Measurements from ENCODE around the gene TP73.
"Not testable (repeated sequence)": the region's sequence is repeated elsewhere in the genome, so short reads cannot be mapped to it uniquely, and the experiment has no call there.

The TP73 gene

DNA sequence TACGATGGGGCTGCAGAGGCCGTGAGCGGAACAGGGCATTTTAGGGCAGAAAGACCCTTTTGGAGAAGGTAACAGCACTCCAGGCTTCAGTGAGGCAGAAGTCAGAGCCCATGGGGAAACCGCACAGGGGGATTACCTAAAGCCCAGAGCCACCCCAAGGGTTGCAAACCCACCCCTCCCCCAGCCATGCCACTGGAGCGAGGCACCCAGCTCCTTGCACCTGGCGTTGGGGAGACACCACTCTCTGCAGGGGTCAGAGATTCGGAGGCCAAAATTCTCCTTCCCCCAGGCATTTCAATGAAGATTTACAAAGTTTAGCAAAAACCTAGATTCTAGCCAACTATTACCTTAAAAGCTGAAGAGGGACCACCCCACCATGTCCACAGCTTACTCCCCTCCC, 61.5 kb downstream of the TP73 start:
- Mint-ChIP-seq H3K27me3 (ENCODE audit: low read depth) (no peaks in the 10 kb centered on the region), H3K4me3 (no peak overlapping the region), H3K9me3 (no peaks in the 10 kb centered on the region)

DNA sequence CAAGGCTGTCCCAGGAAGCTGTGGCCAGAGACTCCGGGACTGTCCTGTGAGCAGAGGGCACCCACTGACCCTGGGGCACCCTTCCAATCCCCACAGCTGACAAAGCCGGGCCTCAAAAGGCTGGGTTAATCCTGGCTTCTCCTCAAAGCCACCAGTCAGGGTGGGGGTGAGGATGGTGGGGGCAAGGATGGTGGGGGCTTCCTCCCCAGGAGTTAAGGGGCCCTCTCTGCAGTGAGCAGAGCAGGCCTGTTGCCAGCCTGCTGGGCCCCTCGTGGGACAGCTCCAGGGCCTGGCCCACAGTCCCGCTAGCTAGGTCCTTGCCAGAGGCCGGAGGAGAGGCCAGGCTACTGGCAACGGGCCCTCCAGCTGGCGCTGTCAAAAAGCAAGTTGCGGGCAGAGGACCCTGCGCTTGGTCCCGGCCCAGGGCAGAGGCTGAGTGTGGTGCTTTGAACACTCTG, 62.0 kb downstream of the TP73 start:
- H3K4me3 Mint-ChIP-seq, result no peak overlapping the region
- H3K27ac Mint-ChIP-seq, result no peak overlapping the region
- H3K36me3 Mint-ChIP-seq (ENCODE audit: low read depth), result no peaks in the 10 kb centered on the region
- H3K9me3 Mint-ChIP-seq, result no peaks in the 10 kb centered on the region
- H3K4me1 Mint-ChIP-seq (ENCODE audit: low read depth), result no peaks in the 10 kb centered on the region
- no peaks in the 10 kb centered on the region for H3K27me3 Mint-ChIP-seq (ENCODE audit: low read depth)

More for the DNA sequence above, 61.5 kb downstream of the TP73 start:
- Mint-ChIP-seq H3K27ac (no peak overlapping the region), H3K36me3 (ENCODE audit: low read depth) (no peaks in the 10 kb centered on the region), H3K4me1 (ENCODE audit: low read depth) (no peaks in the 10 kb centered on the region)

DNA sequence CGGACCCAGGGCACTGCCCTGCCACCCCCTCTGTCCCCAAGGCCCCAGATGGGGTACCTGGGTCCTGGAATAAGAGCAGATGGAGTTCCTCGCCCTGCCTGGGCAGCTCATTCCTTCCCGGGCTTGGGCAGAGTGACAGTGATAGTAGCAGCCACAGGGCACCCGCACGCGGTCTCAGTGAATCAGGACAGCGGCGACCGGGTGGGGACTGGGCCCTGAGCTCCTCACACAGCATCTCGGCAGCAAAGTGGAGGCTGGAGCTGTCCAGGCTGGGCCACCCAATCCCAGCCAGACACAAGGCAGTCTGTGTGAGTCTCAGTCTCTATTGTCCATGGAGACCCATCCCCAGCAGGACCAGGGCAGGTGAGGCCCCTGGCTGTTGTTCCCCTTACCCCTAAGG, 62.5 kb downstream of the TP73 start:
- Mint-ChIP-seq H3K36me3 (ENCODE audit: low read depth) (no peaks in the 10 kb centered on the region), H3K9me3 (no peaks in the 10 kb centered on the region), H3K4me3 (no peak overlapping the region), H3K27ac (no peak overlapping the region), H3K27me3 (ENCODE audit: low read depth) (no peaks in the 10 kb centered on the region), H3K4me1 (ENCODE audit: low read depth) (no peaks in the 10 kb centered on the region)

DNA sequence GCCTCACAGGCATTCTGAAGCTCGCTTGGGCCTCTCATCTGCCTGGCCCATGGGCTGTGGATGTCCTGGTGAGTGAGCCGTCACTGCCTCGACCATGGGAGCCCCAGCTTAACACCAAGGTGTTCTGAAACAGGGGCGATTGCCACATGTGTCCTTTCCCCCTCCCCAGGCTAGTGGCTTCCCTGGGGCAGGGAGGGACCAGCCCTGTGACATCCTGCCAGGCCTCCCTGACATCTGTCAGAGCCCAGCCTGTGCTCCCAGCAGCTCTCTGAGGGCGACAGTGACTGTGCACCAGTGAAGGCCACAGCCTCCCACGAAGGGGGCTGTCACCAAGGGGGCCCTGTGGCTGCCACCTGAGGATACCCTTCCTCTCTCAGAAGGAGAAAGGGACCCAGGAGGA, 64.0 kb downstream of the TP73 start:
- Mint-ChIP-seq H3K4me1 (ENCODE audit: low read depth) (peaks cover 2% of the 10 kb centered on the region), H3K27ac (no peak overlapping the region), H3K4me3 (no peak overlapping the region), H3K27me3 (ENCODE audit: low read depth) (no peaks in the 10 kb centered on the region), H3K36me3 (ENCODE audit: low read depth) (no peaks in the 10 kb centered on the region), H3K9me3 (no peaks in the 10 kb centered on the region)

DNA sequence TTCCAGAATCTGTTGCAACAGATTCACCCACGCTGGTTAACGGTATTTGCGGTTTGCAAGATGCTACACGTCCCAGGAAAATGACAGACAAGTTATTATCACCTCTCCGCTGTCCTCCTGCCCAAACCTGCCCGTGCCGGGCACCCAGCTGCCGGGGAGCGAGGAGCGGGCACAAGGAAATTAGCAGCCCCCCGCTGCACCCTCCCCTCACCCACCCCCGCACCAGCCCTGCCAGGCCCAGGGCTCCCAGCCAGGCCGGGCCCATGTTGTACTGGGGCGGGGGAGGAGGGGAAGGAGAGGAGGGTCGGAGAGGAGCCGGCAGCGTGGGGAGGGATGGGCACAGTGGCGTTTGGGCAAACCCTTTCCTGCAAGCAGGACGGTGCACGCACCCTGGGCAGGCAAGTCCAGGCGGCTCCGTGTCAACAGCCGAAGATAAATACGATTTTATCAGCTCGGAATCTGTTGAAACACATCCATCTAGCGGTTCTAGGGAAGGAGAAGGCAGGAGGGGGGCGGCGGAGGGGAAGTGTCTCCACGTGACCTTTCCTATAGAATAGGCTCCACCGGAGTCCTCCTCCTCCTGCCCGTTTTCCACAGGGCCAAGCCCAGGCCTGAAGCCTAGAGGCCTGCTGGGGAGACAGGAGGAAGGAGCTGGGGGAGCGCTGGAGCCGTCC, 64.9 kb downstream of the TP73 start:
- no peaks in the 10 kb centered on the region for H3K27me3 Mint-ChIP-seq (ENCODE audit: low read depth)
- H3K4me3 Mint-ChIP-seq, result no peak overlapping the region
- peaks cover 2% of the 10 kb centered on the region for H3K4me1 Mint-ChIP-seq (ENCODE audit: low read depth)
- H3K9me3 Mint-ChIP-seq, result no peaks in the 10 kb centered on the region
- no peaks in the 10 kb centered on the region for H3K36me3 Mint-ChIP-seq (ENCODE audit: low read depth)
- H3K27ac Mint-ChIP-seq, result no peak overlapping the region

DNA sequence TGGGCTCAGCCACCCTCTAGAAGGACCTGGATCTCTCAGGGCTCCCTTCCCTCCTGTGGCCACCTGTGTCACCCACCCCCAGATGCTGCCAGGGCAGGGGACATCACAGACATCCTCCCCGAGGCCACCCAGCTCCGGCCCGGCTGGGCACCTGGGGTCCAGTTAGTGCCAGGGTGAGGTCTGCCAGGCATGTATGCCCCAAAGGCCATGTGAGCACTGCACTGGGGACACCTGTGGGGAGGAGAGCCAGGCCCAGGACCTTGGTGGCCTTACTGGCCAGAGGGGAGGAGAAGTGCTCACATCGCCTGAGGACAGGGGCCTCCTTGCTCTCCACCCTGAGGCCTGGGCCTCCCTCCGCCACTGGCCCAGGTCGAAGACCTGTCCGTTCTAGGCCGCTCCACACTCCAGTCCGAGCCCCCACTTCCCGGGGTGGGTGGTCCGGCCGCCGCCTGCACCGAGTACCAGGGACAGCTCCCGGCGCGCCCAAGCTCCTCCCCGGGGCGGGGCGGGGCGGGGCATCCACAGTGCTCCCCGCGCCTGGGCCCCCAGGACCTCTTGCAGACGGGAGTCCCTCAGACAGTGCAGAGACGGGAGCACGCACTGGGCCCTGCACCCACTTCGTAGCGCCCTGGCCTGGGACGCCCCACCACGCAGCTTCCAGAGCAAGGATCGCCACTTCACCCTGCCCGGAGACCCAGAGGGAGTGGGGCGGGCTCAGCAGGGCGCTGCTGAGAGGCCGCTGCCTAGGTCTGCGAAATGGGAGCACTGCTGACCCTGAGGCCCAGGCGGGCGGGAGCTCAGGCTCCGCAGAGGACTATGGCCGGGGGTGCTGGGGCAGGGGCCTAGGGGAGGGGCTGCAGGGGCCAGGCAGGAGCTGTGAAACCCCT, 65.6 kb downstream of the TP73 start:
- Mint-ChIP-seq H3K4me1 (ENCODE audit: low read depth) (peaks cover 2% of the 10 kb centered on the region), H3K4me3 (no peak overlapping the region), H3K36me3 (ENCODE audit: low read depth) (no peaks in the 10 kb centered on the region), H3K27ac (no peak overlapping the region), H3K27me3 (ENCODE audit: low read depth) (no peaks in the 10 kb centered on the region), H3K9me3 (no peaks in the 10 kb centered on the region)

DNA sequence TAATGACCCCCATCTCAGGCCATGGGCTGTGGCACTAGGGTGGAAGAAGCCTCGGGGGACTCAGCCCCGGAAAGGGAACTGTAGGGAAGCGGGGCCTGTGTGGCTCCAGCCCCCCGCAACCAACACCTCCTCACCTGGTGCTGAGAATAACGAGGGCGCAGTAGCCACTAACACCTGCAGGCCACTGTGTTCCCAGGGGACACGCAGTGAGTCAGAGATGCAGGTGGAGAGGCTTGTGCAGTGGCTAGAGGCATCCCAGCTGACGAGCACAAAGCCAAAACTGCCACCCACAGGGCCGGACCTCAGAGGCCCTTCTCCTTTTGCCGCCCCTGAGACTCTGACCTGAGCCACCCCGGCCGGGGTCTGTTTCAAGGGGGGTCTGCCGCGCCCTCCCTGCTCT, 66.4 kb downstream of the TP73 start:
- Mint-ChIP-seq H3K27me3 (ENCODE audit: low read depth) (no peaks in the 10 kb centered on the region), H3K4me3 (no peak overlapping the region), H3K27ac (no peak overlapping the region), H3K9me3 (no peaks in the 10 kb centered on the region), H3K36me3 (ENCODE audit: low read depth) (no peaks in the 10 kb centered on the region), H3K4me1 (ENCODE audit: low read depth) (peaks cover 2% of the 10 kb centered on the region)

DNA sequence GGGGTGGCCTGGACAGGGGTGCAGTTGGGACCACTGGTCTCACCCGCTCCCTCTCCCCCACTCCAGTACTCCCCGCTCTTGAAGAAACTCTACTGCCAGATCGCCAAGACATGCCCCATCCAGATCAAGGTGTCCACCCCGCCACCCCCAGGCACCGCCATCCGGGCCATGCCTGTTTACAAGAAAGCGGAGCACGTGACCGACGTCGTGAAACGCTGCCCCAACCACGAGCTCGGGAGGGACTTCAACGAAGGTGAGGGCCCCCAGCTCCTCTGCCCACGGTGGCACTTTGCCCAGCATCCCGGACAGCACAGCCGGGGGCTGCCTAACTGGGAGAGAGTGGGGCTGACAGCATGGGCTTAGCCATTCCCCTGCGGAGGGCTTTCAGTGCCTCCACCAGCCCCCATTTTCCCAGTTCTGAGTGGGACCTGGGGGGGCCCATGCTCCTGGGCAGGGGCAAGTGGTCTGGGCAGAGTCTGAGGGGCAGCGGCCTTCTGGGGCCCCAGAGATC, 69.7 kb downstream of the TP73 start:
- Mint-ChIP-seq H3K9me3 (no peaks in the 10 kb centered on the region), H3K4me3 (no peak overlapping the region), H3K27ac (no peak overlapping the region)

DNA sequence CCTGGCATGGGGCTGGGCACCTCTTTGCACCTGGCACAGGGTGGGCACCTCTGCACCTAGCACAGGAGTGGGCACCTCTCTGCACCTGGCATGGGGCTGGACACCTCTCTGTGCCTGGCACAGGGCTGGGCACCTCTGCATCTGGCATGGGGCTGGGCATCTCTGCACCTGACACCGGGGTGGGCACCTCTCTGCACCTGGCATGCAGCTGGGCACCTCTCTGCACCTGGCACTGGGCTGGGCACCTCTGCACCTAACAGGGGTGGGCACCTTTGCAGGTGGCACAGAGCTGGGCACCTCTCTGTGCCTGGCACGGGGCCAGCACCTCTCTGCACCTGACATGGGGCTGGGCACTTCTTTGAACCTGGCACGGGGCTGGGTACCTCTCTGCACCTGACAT, 70.5 kb downstream of the TP73 start:
- H3K4me3 Mint-ChIP-seq, result no peak overlapping the region
- H3K9me3 Mint-ChIP-seq, result no peaks in the 10 kb centered on the region
- H3K4me1 Mint-ChIP-seq (ENCODE audit: low read depth), result peaks cover 3% of the 10 kb centered on the region
- H3K27ac Mint-ChIP-seq, result no peak overlapping the region
- H3K36me3 Mint-ChIP-seq (ENCODE audit: low read depth), result no peaks in the 10 kb centered on the region
- H3K27me3 Mint-ChIP-seq (ENCODE audit: low read depth), result no peaks in the 10 kb centered on the region

More for the DNA sequence above, 69.7 kb downstream of the TP73 start:
- no peaks in the 10 kb centered on the region for H3K27me3 Mint-ChIP-seq (ENCODE audit: low read depth)
- no peaks in the 10 kb centered on the region for H3K36me3 Mint-ChIP-seq (ENCODE audit: low read depth)
- peaks cover 3% of the 10 kb centered on the region for H3K4me1 Mint-ChIP-seq (ENCODE audit: low read depth)

DNA sequence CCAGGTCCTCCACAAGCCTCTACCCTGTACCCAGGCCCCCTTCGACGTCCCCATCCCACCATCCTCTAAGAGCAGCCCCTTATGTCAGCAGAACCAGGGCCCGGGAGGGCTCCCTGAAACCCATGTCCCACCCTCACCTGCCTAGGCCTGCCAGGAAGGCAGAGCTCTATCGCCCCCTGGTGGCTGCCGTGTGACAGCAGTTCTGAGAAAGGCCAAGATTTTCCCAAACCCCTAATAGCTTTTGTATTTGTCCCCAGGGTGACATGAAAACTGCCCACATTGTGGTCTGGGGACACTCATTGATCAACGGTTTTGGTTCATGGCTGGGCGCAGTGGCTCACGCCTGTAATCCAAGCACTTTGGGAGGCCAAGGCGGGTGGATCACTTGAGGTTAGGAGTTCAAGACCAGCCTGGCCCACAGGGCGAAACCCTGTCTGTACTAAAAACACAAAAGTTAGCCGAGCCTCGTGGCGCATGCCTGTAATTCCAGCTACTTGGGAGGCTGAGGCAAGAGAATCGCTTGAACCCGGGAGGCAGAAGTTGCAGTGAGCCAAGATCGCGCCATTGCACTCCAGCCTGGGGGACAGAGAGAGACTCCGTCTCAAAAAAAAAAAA, 72.2 kb downstream of the TP73 start:
- not testable (repeated sequence) for H3K9me3 Mint-ChIP-seq; H3K27ac Mint-ChIP-seq; H3K4me1 Mint-ChIP-seq (ENCODE audit: low read depth); H3K27me3 Mint-ChIP-seq (ENCODE audit: low read depth); H3K36me3 Mint-ChIP-seq (ENCODE audit: low read depth); H3K4me3 Mint-ChIP-seq

DNA sequence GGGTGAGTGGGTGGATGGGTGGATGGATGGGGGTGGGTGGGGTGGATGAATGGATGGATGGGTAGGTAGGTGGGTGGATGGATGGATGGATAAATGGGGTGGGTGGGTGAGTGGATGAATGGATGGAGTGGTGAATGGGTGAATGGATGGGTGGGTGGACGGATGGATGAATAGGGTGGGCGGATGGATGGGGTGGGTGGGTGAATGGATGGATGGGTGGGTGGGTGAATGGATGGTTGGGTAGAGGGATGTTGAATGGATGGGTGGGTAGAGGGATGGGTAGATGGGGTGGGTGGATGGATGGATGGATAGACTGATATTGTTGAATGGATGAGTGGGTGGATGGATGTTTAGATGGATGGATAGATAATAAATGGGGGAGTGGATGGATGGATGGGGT, 73.0 kb downstream of the TP73 start:
- Mint-ChIP-seq H3K27ac (no peak overlapping the region), H3K9me3 (no peaks in the 10 kb centered on the region), H3K36me3 (ENCODE audit: low read depth) (no peaks in the 10 kb centered on the region), H3K4me1 (ENCODE audit: low read depth) (peaks cover 1% of the 10 kb centered on the region), H3K27me3 (ENCODE audit: low read depth) (no peaks in the 10 kb centered on the region), H3K4me3 (no peak overlapping the region)

DNA sequence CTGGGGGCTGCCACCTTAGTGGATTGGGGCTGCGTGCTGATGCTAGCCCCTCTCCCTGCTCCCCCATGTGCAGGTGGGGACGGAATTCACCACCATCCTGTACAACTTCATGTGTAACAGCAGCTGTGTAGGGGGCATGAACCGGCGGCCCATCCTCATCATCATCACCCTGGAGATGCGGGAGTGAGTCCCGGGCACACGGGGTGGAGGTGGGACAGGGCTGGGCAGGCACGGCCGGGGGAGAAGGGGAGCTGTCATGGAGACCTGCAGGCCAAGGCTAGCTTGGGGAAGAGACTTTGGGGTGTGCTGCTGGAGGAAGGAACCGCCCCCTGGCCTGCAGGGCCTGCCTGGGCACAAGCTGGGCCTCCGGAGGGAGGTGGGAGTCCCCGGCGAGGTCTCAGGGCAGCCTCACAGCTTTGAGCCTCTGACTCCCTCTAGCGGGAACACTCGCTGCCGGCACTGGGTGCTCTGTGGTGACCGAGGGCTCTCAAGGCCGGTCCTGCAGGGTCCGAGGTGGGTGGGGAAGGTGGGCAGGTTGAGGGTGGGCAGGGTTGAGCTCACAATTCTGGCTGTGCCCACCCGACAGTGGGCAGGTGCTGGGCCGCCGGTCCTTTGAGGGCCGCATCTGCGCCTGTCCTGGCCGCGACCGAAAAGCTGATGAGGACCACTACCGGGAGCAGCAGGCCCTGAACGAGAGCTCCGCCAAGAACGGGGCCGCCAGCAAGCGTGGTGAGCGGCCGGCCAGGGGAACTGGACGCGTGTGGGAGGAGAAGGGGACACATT, 74.9 kb downstream of the TP73 start:
- no peaks in the 10 kb centered on the region for H3K36me3 Mint-ChIP-seq (ENCODE audit: low read depth)
- no peak overlapping the region for H3K27ac Mint-ChIP-seq
- H3K27me3 Mint-ChIP-seq (ENCODE audit: low read depth), result no peaks in the 10 kb centered on the region

DNA sequence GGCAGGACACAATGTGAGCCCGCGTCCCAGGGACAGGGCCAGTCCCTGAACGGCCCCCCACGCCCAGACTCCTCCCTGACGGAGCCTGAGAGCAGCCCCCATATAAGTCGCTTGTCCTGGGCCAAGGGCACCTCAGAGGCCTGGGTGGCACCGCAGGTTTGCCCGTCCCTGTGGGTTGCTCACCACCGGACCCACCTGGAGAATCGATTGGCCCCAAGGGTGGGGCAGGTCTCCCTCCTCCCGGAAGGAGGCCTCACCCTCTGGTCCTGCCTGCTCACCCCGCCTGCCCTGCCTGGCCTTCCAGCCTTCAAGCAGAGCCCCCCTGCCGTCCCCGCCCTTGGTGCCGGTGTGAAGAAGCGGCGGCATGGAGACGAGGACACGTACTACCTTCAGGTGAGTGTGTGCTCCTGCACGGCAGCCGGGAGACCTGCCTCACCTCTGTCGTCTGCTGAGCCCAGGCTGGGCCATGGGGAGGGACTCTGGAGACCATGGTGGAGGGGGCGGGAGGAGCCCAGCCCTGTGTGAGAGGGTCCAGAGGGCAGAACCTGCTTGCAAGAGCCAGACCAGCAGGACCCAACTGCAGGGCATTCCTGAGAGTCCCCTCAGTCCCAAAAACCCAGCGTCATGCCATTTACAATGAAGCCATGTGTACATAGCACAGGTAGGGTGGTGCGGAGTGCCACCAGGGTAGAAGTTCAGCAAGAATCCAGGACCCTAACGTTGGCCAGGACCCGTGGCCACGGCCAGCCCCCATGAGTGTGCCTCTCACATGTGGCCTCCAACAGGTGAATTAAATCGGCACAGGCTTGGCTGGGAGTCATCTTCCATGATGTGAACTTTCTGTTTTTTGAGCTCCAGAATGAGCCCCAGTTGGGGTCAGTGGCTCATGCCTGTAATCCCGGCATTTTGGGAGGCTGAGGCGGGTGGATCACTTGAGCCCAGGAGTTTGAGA, 75.8 kb downstream of the TP73 start:
- Mint-ChIP-seq H3K36me3 (ENCODE audit: low read depth) (no peaks in the 10 kb centered on the region), H3K4me3 (no peak overlapping the region), H3K27ac (no peak overlapping the region), H3K4me1 (ENCODE audit: low read depth) (peaks cover 1% of the 10 kb centered on the region), H3K9me3 (no peaks in the 10 kb centered on the region), H3K27me3 (ENCODE audit: low read depth) (no peaks in the 10 kb centered on the region)

More for the DNA sequence above, 74.9 kb downstream of the TP73 start:
- H3K4me1 Mint-ChIP-seq (ENCODE audit: low read depth), result peaks cover 1% of the 10 kb centered on the region
- no peaks in the 10 kb centered on the region for H3K9me3 Mint-ChIP-seq
- H3K4me3 Mint-ChIP-seq, result no peak overlapping the region

All from T-helper 1 cell treated with Interleukin-12 subunit alpha and Interleukin-12 subunit beta and Interleukin-4 antibody, amounts not matched to agents 30 μg/mL and 1 μg/mL, for 36 hours (primary cell).